Measurements from ENCODE around the gene BEST1.
A peak's percentile ranks its signal among the peaks of the same experiment; 100 is the strongest.
"Not testable (repeated sequence)": the region's sequence is repeated elsewhere in the genome, so short reads cannot be mapped to it uniquely, and the experiment has no call there.

BEST1 gene

GRCh38 chr11:61964666-61965271 lies 14.6 kb downstream of the BEST1 start:
- DNase-seq, result not testable (repeated sequence)

- DNase-seq, result peak; percentile 40
Observed at GRCh38 chr11:61966734-61967115, 16.6 kb downstream of the BEST1 start.

- DNase-seq, result peak; percentile 93
Observed at GRCh38 chr11:61967116-61967923, 17.2 kb downstream of the BEST1 start, which contains the start of gene FTH1. Gene FTH1 (minus strand): TSS chr11:61967634. CDS start chr11:61967425, 209 bp downstream.

- peak; percentile 80 for DNase-seq
Observed at GRCh38 chr11:61967924-61968757, 18.0 kb downstream of the BEST1 start.

- DNase-seq, result no peak
Observed at GRCh38 chr11:61968758-61969390, 18.7 kb downstream of the BEST1 start.

- DNase-seq, result no peak
Observed at GRCh38 chr11:61969391-61969758, 19.2 kb downstream of the BEST1 start.

- DNase-seq, result no peak
Observed at GRCh38 chr11:61969838-61970662, 19.9 kb downstream of the BEST1 start.

- DNase-seq, result peak; percentile 83
Observed at GRCh38 chr11:61971248-61972111, 21.3 kb downstream of the BEST1 start.

GRCh38 chr11:61972112-61972671 lies 22.0 kb downstream of the BEST1 start:
- no peak for DNase-seq

GRCh38 chr11:61972672-61973475 lies 22.7 kb downstream of the BEST1 start:
- DNase-seq, result no peak

GRCh38 chr11:61973476-61974162 lies 23.5 kb downstream of the BEST1 start:
- no peak for DNase-seq

- peak; percentile 67 for DNase-seq
Observed at GRCh38 chr11:61974766-61975631, 24.8 kb downstream of the BEST1 start.

GRCh38 chr11:61975638-61976419 lies 25.7 kb downstream of the BEST1 start:
- DNase-seq, result no peak

GRCh38 chr11:61976420-61976800 lies 26.3 kb downstream of the BEST1 start:
- DNase-seq, result no peak

- peak; percentile 64 for DNase-seq
Observed at GRCh38 chr11:61976813-61977475, 26.8 kb downstream of the BEST1 start.
